Measurements from ENCODE around the gene CACNA2D3. TPM values are rescaled to one million over a fixed set of nuclear protein-coding genes. Genes with fewer than 3 reads are reported as not detected.

Gene CACNA2D3
- total and polyA plus RNA-seq, 12 donors: 0.26 to 13.7 (median 2.8) TPM; not detected in 1

DNA sequence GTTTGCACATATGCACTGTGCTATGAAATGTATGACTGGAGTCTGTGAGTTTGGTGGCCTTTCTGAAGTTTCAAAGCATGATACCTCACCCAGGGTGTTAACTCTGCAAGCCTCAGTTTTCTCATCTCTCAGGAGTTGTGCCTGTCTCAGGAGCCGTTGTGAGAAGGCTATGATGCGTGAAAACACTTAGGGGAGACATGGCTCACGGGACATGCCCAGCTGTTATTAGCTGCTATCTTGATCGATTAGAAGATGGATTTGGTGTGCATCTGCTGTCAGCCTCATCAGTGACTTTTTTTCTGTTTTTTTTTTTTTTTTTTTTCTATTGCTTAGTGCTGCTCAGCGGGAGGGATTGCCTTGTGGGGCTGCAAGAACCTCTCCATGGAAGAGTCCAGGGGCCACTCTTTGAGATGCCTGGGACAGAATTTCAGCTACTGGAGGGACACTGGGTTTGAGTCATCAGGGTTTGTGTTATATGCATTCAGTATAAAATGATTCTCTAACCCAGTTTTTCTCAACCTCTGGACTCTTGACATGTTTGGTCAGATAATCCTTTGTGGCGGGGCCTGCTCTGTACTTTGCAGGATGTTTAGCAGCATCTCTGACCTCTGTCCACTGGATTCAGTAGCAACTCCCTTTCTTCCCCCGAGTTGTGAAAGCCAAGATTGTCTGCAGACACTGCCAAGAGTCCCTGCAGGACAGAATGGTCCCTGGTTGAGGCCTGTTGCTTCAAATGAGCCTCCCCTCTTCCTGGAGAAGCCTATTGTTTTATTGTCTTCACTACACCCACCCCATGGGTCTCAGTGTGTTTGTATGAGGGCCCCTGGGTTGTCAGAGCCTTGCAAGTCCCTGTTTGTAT lies 181.4 kb downstream of the CACNA2D3 start:
- intact Hi-C loops (cut with DNase I): no loop called here

DNA sequence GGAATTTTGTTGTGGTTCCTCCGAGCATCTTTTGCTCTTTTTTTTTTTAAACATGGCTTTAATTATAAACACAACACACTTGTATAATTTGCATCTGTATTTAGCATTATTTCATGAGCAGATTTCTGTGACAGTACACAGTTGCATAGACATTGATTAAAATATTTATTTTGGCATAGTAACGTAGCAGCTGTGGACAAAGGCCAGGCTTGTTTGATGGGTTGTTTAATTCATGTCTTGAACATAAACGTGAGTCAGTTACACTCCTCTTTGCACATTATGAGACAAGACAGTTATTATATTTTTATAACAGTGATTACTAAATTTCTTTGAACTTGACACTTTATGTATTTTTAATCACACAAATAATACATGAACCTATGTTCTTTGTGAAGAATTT lies 182.5 kb downstream of the CACNA2D3 start:
- no peaks in the 10 kb centered on the region for H3K9me3 ChIP-seq (replicated peaks in 1 of 3)
- no peaks in the 10 kb centered on the region for H3K4me1 ChIP-seq (replicated peaks in 1 of 2)
- intact Hi-C loops (cut with DNase I): no loop called here
- H3K27ac ChIP-seq: no peak overlapping the region
- H3K27me3 ChIP-seq: peaks cover 2% of the 10 kb centered on the region
- H3K4me3 ChIP-seq: no peak overlapping the region
- no peaks in the 10 kb centered on the region for H3K36me3 ChIP-seq (replicated peaks in 1 of 2)
- no peak for TF ChIP-seq POLR2A (IDR thresholded peaks at IDR 0.05)
- no peak for TF ChIP-seq CTCF (IDR thresholded peaks at IDR 0.05)
- 47 to 61% (median 59%) methylated on average over 3 of the region's 3 CpGs for WGBS, 4 donors
- no peak for DNase-seq

More for the DNA sequence above, 181.4 kb downstream of the CACNA2D3 start:
- Histone ChIP-seq H3K27me3 (peaks cover 2% of the 10 kb centered on the region), H3K4me3 (no peak overlapping the region), H3K9me3 (replicated peaks in 1 of 3) (no peaks in the 10 kb centered on the region), H3K36me3 (replicated peaks in 1 of 2) (no peaks in the 10 kb centered on the region), H3K27ac (no peak overlapping the region), H3K4me1 (replicated peaks in 1 of 2) (no peaks in the 10 kb centered on the region)
- WGBS, 4 donors: 71 to 85% (median 76%) methylated on average over 7 of the region's 7 CpGs
- no peak for DNase-seq
- TF ChIP-seq CTCF (IDR thresholded peaks at IDR 0.05): no peak
- no peak for TF ChIP-seq POLR2A (IDR thresholded peaks at IDR 0.05)

GRCh38 chr3:54305409-54306099 lies 183.2 kb downstream of the CACNA2D3 start:
- Histone ChIP-seq H3K27ac (no peak overlapping the region), H3K27me3 (peaks cover 2% of the 10 kb centered on the region), H3K4me1 (replicated peaks in 1 of 2) (no peaks in the 10 kb centered on the region), H3K9me3 (replicated peaks in 1 of 3) (no peaks in the 10 kb centered on the region), H3K36me3 (replicated peaks in 1 of 2) (no peaks in the 10 kb centered on the region), H3K4me3 (no peak overlapping the region)
- WGBS, 4 donors: 39 to 73% (median 54%) methylated on average over 3 of the region's 3 CpGs
- no peak for DNase-seq
- no peak for TF ChIP-seq POLR2A (IDR thresholded peaks at IDR 0.05)
- TF ChIP-seq CTCF (IDR thresholded peaks at IDR 0.05): no peak
- intact Hi-C loops (cut with DNase I): no loop called here

- Histone ChIP-seq H3K9me3 (replicated peaks in 1 of 3) (no peaks in the 10 kb centered on the region), H3K27ac (no peak overlapping the region), H3K27me3 (peaks cover 2% of the 10 kb centered on the region), H3K4me3 (no peak overlapping the region), H3K4me1 (replicated peaks in 1 of 2) (no peaks in the 10 kb centered on the region), H3K36me3 (replicated peaks in 1 of 2) (no peaks in the 10 kb centered on the region)
- no peak for DNase-seq
- TF ChIP-seq CTCF (IDR thresholded peaks at IDR 0.05) (no peak), POLR2A (IDR thresholded peaks at IDR 0.05) (no peak)
- intact Hi-C loops (cut with DNase I): no loop called here
- 62 to 72% (median 67%) methylated on average over 4 of the region's 4 CpGs for WGBS, 4 donors
Observed at GRCh38 chr3:54307566-54308180, 185.3 kb downstream of the CACNA2D3 start.
